Spleen (tissue), 7 donors: Measurements from ENCODE around the gene LRP1.

Source experiments
- CTCF ChIP-seq, 11 experiments: fragments of 200-600 bp in 7 of 11; fragments of 450-650 bp in 4 of 11; sonication (generic) in 4 of 11; IDR thresholded peaks in 8 of 11; conservative IDR thresholded peaks in 3 of 11; 1 replicate in 7 of 11; 2 replicates in 4 of 11; pipeline versions ENCODE4 v1.4.0 to v1.8.0; 2016 to 2021; ENCODE audit warnings: antibody characterized with exemption in 11 of 11, inconsistent platforms in 4 of 11, mild to moderate bottlenecking in 1 of 11
- POLR2AphosphoS5 ChIP-seq, 3 donors: sonication (generic); formaldehyde crosslinking; IDR thresholded peaks; one replicate each; pipeline ENCODE4 v1.5.1; 2017; ENCODE audit warnings: antibody characterized with exemption in 3 of 3
- donor health status: DM: no; HTN: no; CAD: no; lungs with moderate emphysema.
- donor health status: DM: no; HTN: no; CAD: no.
- donor health status: DM: no; HTN: no; CAD: no.

- TF ChIP-seq CTCF (IDR thresholded peaks at IDR 0.05 in 8 of 11, conservative IDR thresholded peaks at IDR 0.05 in 3 of 11) (no peak), POLR2AphosphoS5 (IDR thresholded peaks at IDR 0.05) (no peak)
Measured at GRCh38 chr12:57220770-57221168, 92.5 kb downstream of the LRP1 start.
